ENCODE measurements around the gene XRCC3.

GRCh38 chr14:103735815-103736545 is 20.7 kb upstream of the XRCC3 start:
- no peak for TF ChIP-seq POLR2AphosphoS5 (IDR thresholded peaks at IDR 0.05; ENCODE audit: borderline replicate concordance, low read depth, low read length)
- no peak for TF ChIP-seq EZH2 (IDR thresholded peaks at IDR 0.05)

Measured in SK-N-MC (cell line).